ENCODE data around the gene COL27A1. TPM values are rescaled to one million over a fixed set of nuclear protein-coding genes. Genes with fewer than 3 reads are reported as not detected.

Gene COL27A1
- total RNA-seq, 1 donor from 2014 or later = 7.4 TPM

DNA sequence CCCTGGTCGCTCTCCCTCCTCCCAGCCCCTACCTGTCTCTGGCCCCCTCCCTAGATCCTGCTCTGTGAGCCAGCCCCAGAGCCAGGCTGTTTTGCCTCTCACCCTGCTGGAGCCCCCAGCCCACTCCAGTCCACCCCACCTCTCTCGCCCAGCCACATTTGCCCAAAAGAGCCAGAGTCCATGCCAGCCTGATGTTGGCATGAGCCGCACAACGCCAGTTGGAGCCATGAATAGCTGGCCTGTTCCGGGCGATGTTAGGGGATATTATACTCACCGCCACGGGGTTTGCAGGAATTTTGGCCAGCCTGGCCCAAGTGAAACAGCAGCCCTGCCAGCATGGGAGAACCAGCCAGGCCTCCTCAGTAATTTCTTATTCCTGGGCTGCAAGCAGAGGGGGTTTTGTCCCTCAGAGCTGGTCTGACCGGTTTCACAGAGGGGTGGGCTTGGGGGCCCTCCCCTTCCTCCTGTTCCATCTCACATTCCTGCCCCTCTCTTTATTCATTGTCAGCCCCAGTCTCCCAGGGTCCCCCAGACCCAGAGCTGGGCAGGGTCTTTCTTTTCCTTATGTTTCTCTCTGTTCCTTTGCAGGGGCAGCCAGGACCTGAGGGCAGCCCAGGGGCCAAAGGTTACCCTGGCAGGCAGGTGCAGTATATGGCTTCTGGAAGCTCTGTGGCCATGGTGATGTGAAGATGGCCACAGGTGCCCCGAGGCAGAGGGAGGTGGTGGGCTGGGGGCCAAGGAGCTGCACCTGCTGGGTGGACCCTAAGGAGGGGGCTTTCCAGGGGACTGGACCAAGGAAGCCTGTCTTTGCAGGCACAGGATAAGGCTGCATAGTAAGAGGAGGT lies 50.1 kb downstream of the COL27A1 start:
- no peaks in the 10 kb centered on the region for H3K4me1 Mint-ChIP-seq (ENCODE audit: low read depth)
- no peak overlapping the region for H3K4me3 Mint-ChIP-seq
- intact Hi-C loops (cut with micrococcal nuclease) = no loop called here
- no peaks in the 10 kb centered on the region for H3K9me3 Mint-ChIP-seq
- H3K27ac Mint-ChIP-seq = no peak overlapping the region
- DNase-seq (ENCODE audit: low spot score) = no peak
- H3K36me3 Mint-ChIP-seq (ENCODE audit: low read depth) = no peaks in the 10 kb centered on the region
- no peaks in the 10 kb centered on the region for H3K27me3 Mint-ChIP-seq (ENCODE audit: insufficient read depth)

- no peaks in the 10 kb centered on the region for H3K4me1 Mint-ChIP-seq (ENCODE audit: low read depth)
- DNase-seq (ENCODE audit: low spot score) = no peak
- intact Hi-C loops (cut with micrococcal nuclease) = no loop called here
- H3K4me3 Mint-ChIP-seq = no peak overlapping the region
- H3K27me3 Mint-ChIP-seq (ENCODE audit: insufficient read depth) = no peaks in the 10 kb centered on the region
- no peak overlapping the region for H3K27ac Mint-ChIP-seq
- H3K9me3 Mint-ChIP-seq = no peaks in the 10 kb centered on the region
- no peaks in the 10 kb centered on the region for H3K36me3 Mint-ChIP-seq (ENCODE audit: low read depth)
Observed at GRCh38 chr9:114206221-114206789, 51.0 kb downstream of the COL27A1 start.

- intact Hi-C loops (cut with micrococcal nuclease) = no loop called here
- Mint-ChIP-seq H3K9me3 (no peaks in the 10 kb centered on the region), H3K36me3 (ENCODE audit: low read depth) (no peaks in the 10 kb centered on the region), H3K27me3 (ENCODE audit: insufficient read depth) (no peaks in the 10 kb centered on the region), H3K27ac (no peak overlapping the region), H3K4me3 (no peak overlapping the region), H3K4me1 (ENCODE audit: low read depth) (no peaks in the 10 kb centered on the region)
- DNase-seq (ENCODE audit: low spot score) = no peak
Observed at GRCh38 chr9:114207034-114207810, 51.9 kb downstream of the COL27A1 start.

DNA sequence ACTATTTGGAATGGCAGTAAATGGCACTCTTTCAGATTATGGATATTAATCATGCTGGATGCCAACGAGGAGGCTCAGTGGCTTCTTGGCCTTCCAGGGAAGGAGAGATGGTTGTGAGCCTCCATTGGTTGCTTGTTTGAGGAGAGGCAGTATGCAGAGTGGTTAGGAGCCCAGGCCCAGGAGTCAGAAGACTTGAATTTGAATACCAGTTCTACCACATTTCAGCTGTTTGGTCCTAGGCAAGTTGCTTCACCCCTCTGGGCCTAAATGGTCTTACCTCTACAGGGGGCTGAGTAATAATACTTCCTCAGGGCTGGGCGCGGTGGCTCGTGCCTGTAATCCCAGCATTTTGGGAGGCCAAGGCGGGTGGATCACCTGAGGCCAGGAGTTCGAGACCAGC lies 52.5 kb downstream of the COL27A1 start:
- H3K27me3 Mint-ChIP-seq (ENCODE audit: insufficient read depth) = no peaks in the 10 kb centered on the region
- no peaks in the 10 kb centered on the region for H3K36me3 Mint-ChIP-seq (ENCODE audit: low read depth)
- no peak for DNase-seq (ENCODE audit: low spot score)
- intact Hi-C loops (cut with micrococcal nuclease) = no loop called here
- H3K27ac Mint-ChIP-seq = no peak overlapping the region
- H3K9me3 Mint-ChIP-seq = no peaks in the 10 kb centered on the region
- no peak overlapping the region for H3K4me3 Mint-ChIP-seq
- H3K4me1 Mint-ChIP-seq (ENCODE audit: low read depth) = no peaks in the 10 kb centered on the region

DNA sequence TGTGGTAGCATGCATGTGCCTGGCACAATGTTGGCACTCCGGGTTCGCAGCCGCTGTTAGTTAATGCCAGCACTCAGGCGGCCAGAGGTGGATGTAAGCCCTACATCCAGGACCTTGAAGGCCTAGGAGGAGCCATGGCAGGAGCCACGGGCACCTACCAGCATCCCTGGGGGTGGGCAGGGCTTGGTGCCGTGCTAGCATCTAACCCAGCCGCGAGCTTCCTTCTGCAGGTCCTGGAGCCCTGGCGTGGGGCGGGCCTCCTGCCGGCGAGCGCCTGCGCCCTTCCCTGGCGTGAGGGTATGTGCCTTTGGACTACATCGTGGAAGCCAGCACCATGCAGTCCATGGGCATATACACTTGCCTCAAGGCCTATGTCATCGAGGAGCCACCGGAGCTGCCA lies 53.8 kb downstream of the COL27A1 start:
- Mint-ChIP-seq H3K27me3 (ENCODE audit: insufficient read depth) (no peaks in the 10 kb centered on the region), H3K36me3 (ENCODE audit: low read depth) (no peaks in the 10 kb centered on the region), H3K27ac (no peak overlapping the region), H3K9me3 (no peaks in the 10 kb centered on the region), H3K4me1 (ENCODE audit: low read depth) (no peaks in the 10 kb centered on the region), H3K4me3 (no peak overlapping the region)
- no peak for DNase-seq (ENCODE audit: low spot score)
- intact Hi-C loops (cut with micrococcal nuclease) = no loop called here

DNA sequence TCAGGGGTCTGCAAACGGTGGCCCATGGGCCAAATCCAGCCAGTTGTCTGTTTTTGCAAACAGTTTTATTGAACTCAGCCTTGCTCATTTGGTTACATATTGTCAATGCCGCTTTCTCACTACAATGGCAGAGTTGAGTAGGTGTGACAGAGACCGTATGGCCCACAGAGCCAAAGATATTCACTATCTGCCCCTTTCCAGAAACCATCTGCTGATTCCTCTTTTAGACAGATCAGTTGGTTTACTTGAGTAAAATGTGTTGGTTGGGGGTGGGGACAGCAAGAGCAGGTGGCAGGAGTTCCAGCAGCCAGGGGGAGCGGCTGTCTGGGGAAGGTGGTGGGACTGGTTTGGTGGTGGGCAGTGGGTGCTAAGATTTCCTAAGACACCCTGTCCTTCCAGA lies 54.8 kb downstream of the COL27A1 start:
- Mint-ChIP-seq H3K4me1 (ENCODE audit: low read depth) (no peaks in the 10 kb centered on the region), H3K9me3 (no peaks in the 10 kb centered on the region), H3K27ac (no peak overlapping the region), H3K27me3 (ENCODE audit: insufficient read depth) (no peaks in the 10 kb centered on the region), H3K4me3 (no peak overlapping the region), H3K36me3 (ENCODE audit: low read depth) (no peaks in the 10 kb centered on the region)
- no peak for DNase-seq (ENCODE audit: low spot score)
- intact Hi-C loops (cut with micrococcal nuclease) = no loop called here

GRCh38 chr9:114210691-114211276 lies 55.4 kb downstream of the COL27A1 start:
- no peak overlapping the region for H3K27ac Mint-ChIP-seq
- no peaks in the 10 kb centered on the region for H3K9me3 Mint-ChIP-seq
- no peaks in the 10 kb centered on the region for H3K36me3 Mint-ChIP-seq (ENCODE audit: low read depth)
- H3K4me3 Mint-ChIP-seq = no peak overlapping the region
- H3K4me1 Mint-ChIP-seq (ENCODE audit: low read depth) = no peaks in the 10 kb centered on the region
- intact Hi-C loops (cut with micrococcal nuclease) = no loop called here
- DNase-seq (ENCODE audit: low spot score) = no peak
- H3K27me3 Mint-ChIP-seq (ENCODE audit: insufficient read depth) = no peaks in the 10 kb centered on the region

DNA sequence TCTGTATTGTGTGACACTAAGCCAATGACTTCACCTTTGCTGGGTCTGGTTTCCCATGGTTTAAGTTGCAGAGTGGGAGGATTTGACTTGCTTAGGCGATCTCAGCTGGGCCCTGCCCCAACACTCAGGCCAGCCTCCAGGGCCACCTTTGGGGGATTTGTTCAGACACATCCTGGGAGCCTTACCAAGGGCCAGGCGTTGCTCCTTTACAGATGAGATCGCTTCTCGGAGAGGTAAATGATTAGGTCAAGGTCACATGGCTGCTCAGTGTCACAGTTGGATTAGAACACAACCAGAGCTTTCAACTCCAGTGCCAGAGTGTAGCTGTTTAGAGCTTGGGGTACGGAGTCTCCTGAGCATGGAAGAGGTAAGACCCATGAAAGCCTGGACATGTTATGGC lies 57.5 kb downstream of the COL27A1 start:
- no peak for DNase-seq (ENCODE audit: low spot score)
- H3K36me3 Mint-ChIP-seq (ENCODE audit: low read depth) = no peaks in the 10 kb centered on the region
- H3K4me1 Mint-ChIP-seq (ENCODE audit: low read depth) = no peaks in the 10 kb centered on the region
- intact Hi-C loops (cut with micrococcal nuclease) = no loop called here
- no peak overlapping the region for H3K4me3 Mint-ChIP-seq
- H3K27ac Mint-ChIP-seq = no peak overlapping the region
- no peaks in the 10 kb centered on the region for H3K9me3 Mint-ChIP-seq
- no peaks in the 10 kb centered on the region for H3K27me3 Mint-ChIP-seq (ENCODE audit: insufficient read depth)

- intact Hi-C loops (cut with micrococcal nuclease) = no loop called here
- H3K36me3 Mint-ChIP-seq (ENCODE audit: low read depth) = no peaks in the 10 kb centered on the region
- no peak overlapping the region for H3K4me3 Mint-ChIP-seq
- no peaks in the 10 kb centered on the region for H3K9me3 Mint-ChIP-seq
- DNase-seq (ENCODE audit: low spot score) = no peak
- H3K4me1 Mint-ChIP-seq (ENCODE audit: low read depth) = no peaks in the 10 kb centered on the region
- no peaks in the 10 kb centered on the region for H3K27me3 Mint-ChIP-seq (ENCODE audit: insufficient read depth)
- no peak overlapping the region for H3K27ac Mint-ChIP-seq
Observed at GRCh38 chr9:114213566-114213965, 58.2 kb downstream of the COL27A1 start.

DNA sequence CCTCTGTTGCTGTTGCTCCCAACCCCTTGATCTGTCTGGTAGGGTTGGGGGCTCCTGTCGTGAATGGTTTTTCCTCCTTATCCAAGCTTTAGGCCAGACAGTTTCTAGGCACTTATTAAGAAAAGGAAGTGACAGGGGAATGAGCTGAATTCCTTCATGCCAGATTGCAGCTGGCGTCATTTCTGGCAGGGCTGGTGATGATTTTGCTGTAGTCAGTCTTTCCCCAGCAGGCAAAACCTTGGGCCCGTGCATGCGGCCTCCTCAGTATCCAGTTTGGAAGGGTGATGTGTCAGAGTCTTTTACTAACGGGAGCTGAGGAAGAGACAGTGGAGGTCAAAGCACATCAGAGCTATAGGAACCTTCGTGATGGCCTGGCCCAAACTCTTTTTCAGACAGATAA lies 58.8 kb downstream of the COL27A1 start:
- H3K9me3 Mint-ChIP-seq = no peaks in the 10 kb centered on the region
- H3K27me3 Mint-ChIP-seq (ENCODE audit: insufficient read depth) = no peaks in the 10 kb centered on the region
- H3K27ac Mint-ChIP-seq = no peak overlapping the region
- H3K4me1 Mint-ChIP-seq (ENCODE audit: low read depth) = no peaks in the 10 kb centered on the region
- H3K36me3 Mint-ChIP-seq (ENCODE audit: low read depth) = no peaks in the 10 kb centered on the region
- intact Hi-C loops (cut with micrococcal nuclease) = no loop called here
- no peak for DNase-seq (ENCODE audit: low spot score)
- H3K4me3 Mint-ChIP-seq = no peak overlapping the region

DNA sequence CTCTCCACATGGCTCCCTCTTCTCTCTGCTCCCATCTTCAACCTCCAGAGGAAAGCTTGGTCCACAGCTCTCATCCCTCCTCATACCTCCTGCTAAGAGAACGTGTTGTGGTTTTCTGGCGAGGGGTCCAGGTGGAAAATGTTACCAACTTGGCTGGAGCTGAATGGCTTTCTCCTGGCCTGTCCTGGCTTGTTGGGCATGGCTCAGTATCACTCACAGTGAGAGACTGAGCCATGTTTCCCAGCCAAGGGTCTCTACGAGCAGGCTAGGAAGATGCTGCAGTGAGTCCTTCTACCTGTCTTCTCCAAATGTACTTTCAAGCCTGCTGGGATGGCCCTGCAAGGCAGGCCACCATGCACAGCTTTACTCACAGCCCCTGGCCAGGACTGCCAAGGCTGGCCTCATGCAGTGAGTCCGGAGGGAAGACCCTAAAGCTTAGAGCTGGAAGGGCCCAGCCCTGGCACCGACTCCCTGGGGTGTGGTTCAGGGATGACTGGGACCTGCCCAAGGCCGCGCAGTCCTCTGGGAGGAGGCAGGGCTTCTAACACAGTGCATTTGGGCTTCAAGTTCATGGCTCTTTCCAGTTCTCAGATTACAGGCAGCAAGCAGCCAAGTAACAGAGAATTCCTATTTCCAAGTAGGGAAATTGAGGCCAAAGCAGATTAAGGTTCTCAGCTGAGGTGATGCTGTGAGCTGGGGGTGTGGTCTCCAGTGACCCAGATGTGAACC lies 59.5 kb downstream of the COL27A1 start:
- H3K9me3 Mint-ChIP-seq = no peaks in the 10 kb centered on the region
- no peaks in the 10 kb centered on the region for H3K4me1 Mint-ChIP-seq (ENCODE audit: low read depth)

GRCh38 chr9:114216081-114216480 lies 60.7 kb downstream of the COL27A1 start:
- Mint-ChIP-seq H3K4me1 (ENCODE audit: low read depth) (no peaks in the 10 kb centered on the region), H3K27ac (no peak overlapping the region), H3K4me3 (no peak overlapping the region), H3K9me3 (no peaks in the 10 kb centered on the region), H3K36me3 (ENCODE audit: low read depth) (no peaks in the 10 kb centered on the region), H3K27me3 (ENCODE audit: insufficient read depth) (no peaks in the 10 kb centered on the region)
- DNase-seq (ENCODE audit: low spot score) = no peak
- intact Hi-C loops (cut with micrococcal nuclease) = no loop called here

More for the DNA sequence above, 59.5 kb downstream of the COL27A1 start:
- no peak for DNase-seq (ENCODE audit: low spot score)
- H3K36me3 Mint-ChIP-seq (ENCODE audit: low read depth) = no peaks in the 10 kb centered on the region
- intact Hi-C loops (cut with micrococcal nuclease) = no loop called here
- no peaks in the 10 kb centered on the region for H3K27me3 Mint-ChIP-seq (ENCODE audit: insufficient read depth)
- H3K4me3 Mint-ChIP-seq = no peak overlapping the region
- H3K27ac Mint-ChIP-seq = no peak overlapping the region

Measured in activated T-helper 1 cell treated with anti-CD3 and anti-CD28 coated beads, Interleukin-12 subunit alpha, Interleukin-12 subunit beta, Interleukin-2, Interleukin-4 antibody, amounts not matched to agents 30 ng/mL and 10 ng/mL and 1 ng/mL, durations not matched to agents 14 hours and 24 hours and 36 hours (primary cell).